HepG2 (cell line): Measurements from ENCODE around the gene ADGRF5. TPM values are rescaled to one million over a fixed set of nuclear protein-coding genes. Genes with fewer than 3 reads are reported as not detected.

Source experiments
- BORCS8-MEF2B ChIP-seq: sonication (generic); formaldehyde crosslinking; IDR thresholded peaks from 2 replicates; pipeline ENCODE4 v1.8.0; 2022; ENCODE audit warnings: mild to moderate bottlenecking, missing genetic modification reagents
- CEBPZ ChIP-seq: IDR thresholded peaks from 2 replicates; pipeline ENCODE4 v1.6.1; 2012; ENCODE audit warnings: low read length, improper control_type of control experiment
- ETV6 ChIP-seq: sonication (generic); formaldehyde crosslinking; conservative IDR thresholded peaks from 2 replicates; pipeline ENCODE4 v1.4.0; 2020; ENCODE audit warnings: missing genetic modification reagents
- GATA4 ChIP-seq: sonication (generic); IDR thresholded peaks from 2 replicates; pipeline ENCODE4 v1.6.1; 2016; ENCODE audit warnings: antibody characterized with exemption, low read depth, borderline replicate concordance
- HDAC2 ChIP-seq: sonication (generic); formaldehyde crosslinking; IDR thresholded peaks from 2 replicates; pipeline ENCODE4 v1.4.0; 2020; ENCODE audit warnings: missing genetic modification reagents
- MEF2D ChIP-seq: sonication (generic); formaldehyde crosslinking; IDR thresholded peaks from 2 replicates; pipeline ENCODE4 v1.5.1; 2020; ENCODE audit warnings: mild to moderate bottlenecking, missing genetic modification reagents
- NFAT5 ChIP-seq: sonication (generic); formaldehyde crosslinking; IDR thresholded peaks from 2 replicates; pipeline ENCODE4 v1.4.0; 2020; ENCODE audit warnings: missing genetic modification reagents
- NFE2 ChIP-seq: sonication (generic); formaldehyde crosslinking; IDR thresholded peaks from 2 replicates; pipeline ENCODE4 v1.4.0; 2020; ENCODE audit warnings: missing genetic modification reagents
- NR1H2 ChIP-seq: sonication (generic); formaldehyde crosslinking; IDR thresholded peaks from 2 replicates; pipeline ENCODE4 v1.8.1; 2022; ENCODE audit warnings: low read depth, missing genetic modification reagents, borderline replicate concordance
- PHF8 ChIP-seq: sonication (generic); formaldehyde crosslinking; IDR thresholded peaks from 2 replicates; pipeline ENCODE4 v1.5.0; 2020; ENCODE audit warnings: missing genetic modification reagents
- RBM39 ChIP-seq: fragments of 200-400 bp; formaldehyde crosslinking; IDR thresholded peaks from one replicate; pipeline ENCODE4 v1.6.1; 2018; ENCODE audit warnings: antibody characterized with exemption, mild to moderate bottlenecking, low read depth, low read length; ENCODE audit not compliant: poor library complexity, severe bottlenecking
- SALL1 ChIP-seq: sonication (generic); formaldehyde crosslinking; IDR thresholded peaks from 2 replicates; pipeline ENCODE4 v1.8.0; 2022; ENCODE audit warnings: mild to moderate bottlenecking, missing genetic modification reagents
- SRF ChIP-seq: IDR thresholded peaks from 2 replicates; pipeline ENCODE4 v1.6.1; 2011; ENCODE audit warnings: mild to moderate bottlenecking, low read depth, low read length, moderate library complexity
- SYNCRIP ChIP-seq: fragments of 200-400 bp; formaldehyde crosslinking; IDR thresholded peaks from 2 replicates; pipeline ENCODE4 v1.6.1; 2018; ENCODE audit warnings: mild to moderate bottlenecking, low read depth, low read length; ENCODE audit not compliant: insufficient read depth
- ZIK1 ChIP-seq: sonication (generic); formaldehyde crosslinking; IDR thresholded peaks from 2 replicates; pipeline ENCODE4 v1.5.0; 2020; ENCODE audit warnings: mild to moderate bottlenecking, low read depth, missing genetic modification reagents, borderline replicate concordance
- ZNF20 ChIP-seq: sonication (generic); formaldehyde crosslinking; IDR thresholded peaks from 2 replicates; pipeline ENCODE4 v1.4.0; 2020; ENCODE audit warnings: mild to moderate bottlenecking, moderate library complexity, missing genetic modification reagents
- ZNF230 ChIP-seq: sonication (generic); formaldehyde crosslinking; IDR thresholded peaks from 2 replicates; pipeline ENCODE4 v1.4.0; 2020; ENCODE audit warnings: mild to moderate bottlenecking, missing genetic modification reagents
- ZNF235 ChIP-seq: sonication (generic); formaldehyde crosslinking; IDR thresholded peaks from 2 replicates; pipeline ENCODE4 v1.8.1; 2023; ENCODE audit warnings: mild to moderate bottlenecking, missing genetic modification reagents, borderline replicate concordance
- ZNF580 ChIP-seq: IDR thresholded peaks from 2 replicates; pipeline ENCODE4 v1.6.1; 2016; ENCODE audit warnings: low read depth, borderline replicate concordance
- ZNF670 ChIP-seq: sonication (generic); formaldehyde crosslinking; IDR thresholded peaks from 2 replicates; pipeline ENCODE4 v1.8.0; 2022; ENCODE audit warnings: mild to moderate bottlenecking, missing genetic modification reagents, borderline replicate concordance
- ZNF740 ChIP-seq: sonication (generic); formaldehyde crosslinking; IDR thresholded peaks from 2 replicates; pipeline ENCODE4 v1.4.0; 2020; ENCODE audit warnings: missing genetic modification reagents
- polyA plus RNA-seq, 8 experiments: library from polyadenylated mRNA; depleted of rRNA in 3 of 8; stranded (reverse) in 7 of 8; unstranded in 1 of 8; fragments of >200 nt; fragmentation: Illumina TruSeq in 4 of 8; extraction: Trizol in 4 of 8; gene quantifications; 2 replicates each; pipeline versions ENCODE4 v1.2.1 to v1.2.3, GENCODE V29; 2011 to 2016; ENCODE audit warnings: low read depth in 4 of 8, missing spikeins in 1 of 8, mixed read lengths in 1 of 8; ENCODE audit not compliant: insufficient read depth in 1 of 8
- total RNA-seq, 5 experiments: library from RNA; depleted of rRNA; stranded (reverse); fragments of >200 nt; fragmentation: Illumina TruSeq; extraction: Trizol; gene quantifications; 2 replicates each; pipeline ENCODE4 v1.2.3, GENCODE V29; 2016; ENCODE audit warnings: low read depth in 1 of 5

Gene ADGRF5
- total and polyA plus RNA-seq, 2 of the 13 experiments (the other 11 are each of a cell fraction or from before 2014, with no cell fraction given) = not detected

GRCh38 chr6:46848684-46849360, 72.9 kb downstream of the ADGRF5 start (continued):
- no peak for TF ChIP-seq CEBPZ
- peak; percentile 68; the same call in 1 of the 2 replicates for TF ChIP-seq MEF2D
- no peak for TF ChIP-seq ZNF235
- no peak for TF ChIP-seq ZNF230 (CRISPR knock-in tag)
- TF ChIP-seq HDAC2 (CRISPR knock-in tag) = no peak; the same call in none of the 2 replicates
- TF ChIP-seq ZNF580 = peak; percentile 80; the same call in 1 of the 2 replicates
- no peak; the same call in 1 of the 2 replicates for TF ChIP-seq NFAT5 (CRISPR knock-in tag)
- TF ChIP-seq GATA4 = no peak
- TF ChIP-seq ZNF740 (CRISPR knock-in tag) = no peak
- TF ChIP-seq ZIK1 (CRISPR knock-in tag) = no peak
- no peak for TF ChIP-seq ZNF670 (CRISPR knock-in tag)
- TF ChIP-seq ETV6 (CRISPR knock-in tag) = no peak
- TF ChIP-seq RBM39 = peak; percentile 53
- TF ChIP-seq ZNF20 (CRISPR knock-in tag) = no peak
- peak; percentile 45; the same call in 1 of the 2 replicates for TF ChIP-seq PHF8
- no peak for TF ChIP-seq NFE2 (CRISPR knock-in tag)
- TF ChIP-seq SALL1 (CRISPR knock-in tag) = peak; percentile 86
- TF ChIP-seq NR1H2 (CRISPR knock-in tag) = no peak
- no peak for TF ChIP-seq SRF
- no peak for TF ChIP-seq SYNCRIP
- TF ChIP-seq BORCS8-MEF2B (CRISPR knock-in tag) = peak; percentile 62; the same call in 1 of the 2 replicates
